ENCODE measurements around the gene MTRFR.
A peak's percentile ranks its signal among the peaks of the same experiment; 100 is the strongest.
"Not testable (repeated sequence)": the region's sequence is repeated elsewhere in the genome, so short reads cannot be mapped to it uniquely, and the experiment has no call there.

MTRFR gene

GRCh38 chr12:123250471-123251383 is 17.5 kb downstream of the MTRFR start:
- H3K4me3 ChIP-seq (replicated peaks in 1 of 2; ENCODE audit: low read depth in 2 of 2, low read length in 2 of 2), result no peak overlapping the region
- no peak for TF ChIP-seq CTCF (IDR thresholded peaks at IDR 0.05; ENCODE audit: low read depth, low read length)
- no peak for DNase-seq (ENCODE audit: low read depth in 2 of 2)

- H3K4me3 ChIP-seq (replicated peaks in 1 of 2; ENCODE audit: low read depth in 2 of 2, low read length in 2 of 2), result no peak overlapping the region
- TF ChIP-seq CTCF (IDR thresholded peaks at IDR 0.05; ENCODE audit: low read depth, low read length), result no peak
- DNase-seq (ENCODE audit: low read depth in 2 of 2), result no peak
These were observed 18.3 kb downstream of the MTRFR start for GRCh38 chr12:123251403-123252076.

- not testable (repeated sequence) for DNase-seq (ENCODE audit: low read depth in 2 of 2); H3K4me3 ChIP-seq (replicated peaks in 1 of 2; ENCODE audit: low read depth in 2 of 2, low read length in 2 of 2)
These were observed 19.1 kb downstream of the MTRFR start for GRCh38 chr12:123252365-123252764.

- no peak overlapping the region for H3K4me3 ChIP-seq (replicated peaks in 1 of 2; ENCODE audit: low read depth in 2 of 2, low read length in 2 of 2)
- no peak for TF ChIP-seq CTCF (IDR thresholded peaks at IDR 0.05; ENCODE audit: low read depth, low read length)
- peak in 1 of 2 donors; percentile 35 for DNase-seq (ENCODE audit: low read depth in 2 of 2)
These were observed 20.6 kb downstream of the MTRFR start for GRCh38 chr12:123253641-123254459.

- TF ChIP-seq CTCF (IDR thresholded peaks at IDR 0.05; ENCODE audit: low read depth, low read length), result no peak
- H3K4me3 ChIP-seq (replicated peaks in 1 of 2; ENCODE audit: low read depth in 2 of 2, low read length in 2 of 2), result no peak overlapping the region
- DNase-seq (ENCODE audit: low read depth in 2 of 2), result no peak
These were observed 21.7 kb downstream of the MTRFR start for GRCh38 chr12:123254853-123255446.

- TF ChIP-seq CTCF (IDR thresholded peaks at IDR 0.05; ENCODE audit: low read depth, low read length), result no peak
- DNase-seq (ENCODE audit: low read depth in 2 of 2), result no peak
- H3K4me3 ChIP-seq (replicated peaks in 1 of 2; ENCODE audit: low read depth in 2 of 2, low read length in 2 of 2), result no peak overlapping the region
These were observed 25.4 kb downstream of the MTRFR start for GRCh38 chr12:123258593-123258992.

Data from cardiac fibroblast (primary cell).